HG03469 (cell line): ENCODE data around the gene FREM1.

Experiments used
- ATAC-seq: cut with Tn5 transposase; IDR thresholded peaks from one replicate; pipeline ENCODE4 v1.9.1; 2021; ENCODE audit warnings: mild to moderate bottlenecking, moderate library complexity, moderate number of reproducible peaks; ENCODE audit not compliant: unreplicated experiment

Gene FREM1

DNA sequence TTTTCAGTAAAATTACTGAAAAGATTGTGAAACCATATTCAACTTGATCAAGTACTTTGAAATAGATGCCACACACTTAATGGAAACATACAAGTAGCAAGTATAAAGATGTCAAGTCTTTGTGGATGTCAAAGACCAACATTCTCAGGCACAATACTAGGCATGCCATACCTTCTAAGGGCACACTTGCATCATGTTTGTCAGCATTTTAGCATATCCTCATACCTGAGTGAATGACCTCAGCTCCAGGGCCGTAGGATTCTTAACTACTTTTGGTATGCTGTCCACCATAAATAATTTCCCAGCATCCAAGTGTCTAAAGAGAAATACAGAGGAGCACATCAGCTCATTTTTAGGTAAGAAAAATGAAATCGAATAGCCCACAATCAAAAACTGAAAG lies 86.4 kb downstream of the FREM1 start:
- no peak for ATAC-seq

DNA sequence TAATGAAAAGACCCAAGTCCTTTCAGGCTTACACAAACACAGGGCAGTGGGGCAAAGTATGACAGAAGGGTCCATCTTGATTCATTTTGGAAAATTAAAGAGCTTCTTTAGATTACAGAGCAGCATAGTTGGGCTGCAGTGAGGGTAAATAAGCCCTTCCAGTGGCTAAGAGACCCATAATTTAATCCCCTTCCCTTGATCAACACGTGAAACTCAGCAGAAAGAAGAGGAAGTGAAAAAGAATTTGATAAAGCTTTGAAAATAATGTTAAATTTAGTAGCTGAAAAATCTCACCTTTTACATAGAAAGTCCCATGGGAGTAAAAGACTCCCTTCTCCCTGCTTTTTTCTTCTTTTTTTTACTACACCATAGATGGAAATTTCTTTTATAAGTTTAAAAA lies 87.6 kb downstream of the FREM1 start:
- no peak for ATAC-seq

DNA sequence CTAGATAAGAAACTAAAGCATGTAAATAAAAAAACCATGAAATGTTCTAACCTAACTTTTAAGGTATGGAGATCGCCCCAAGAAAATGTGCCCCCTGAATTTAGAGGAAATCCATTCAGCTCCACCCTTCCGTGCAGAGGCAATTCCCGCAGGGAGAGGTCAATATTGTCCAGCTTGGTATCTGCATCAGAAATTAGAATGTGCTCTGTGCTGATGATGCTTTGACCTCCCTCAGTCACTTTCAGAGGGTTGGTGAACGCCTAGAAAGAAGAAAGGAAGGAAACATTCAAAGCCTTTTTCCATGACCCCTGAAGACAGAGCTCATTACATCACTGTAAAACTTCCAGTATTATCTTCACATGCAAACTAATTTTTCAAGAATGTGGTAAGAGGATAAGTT lies 91.0 kb downstream of the FREM1 start:
- ATAC-seq: no peak

DNA sequence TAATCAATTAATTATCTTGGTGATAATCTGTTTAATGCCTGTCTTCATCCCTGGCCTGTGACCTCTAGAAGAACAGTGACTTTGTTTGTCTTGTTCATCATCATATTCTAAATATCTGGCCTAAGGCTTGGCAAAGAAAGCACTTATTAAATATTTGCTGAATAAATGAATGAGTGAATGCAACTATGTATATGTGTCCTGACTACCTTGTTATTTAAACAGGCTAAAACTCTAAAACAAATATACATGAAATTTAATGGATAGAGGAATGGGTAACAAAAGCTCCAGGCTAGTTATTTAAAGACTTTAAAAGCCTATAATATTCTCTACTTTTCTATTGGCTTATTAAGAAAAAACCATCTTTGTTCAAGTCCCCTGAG lies 96.0 kb downstream of the FREM1 start:
- no peak for ATAC-seq

DNA sequence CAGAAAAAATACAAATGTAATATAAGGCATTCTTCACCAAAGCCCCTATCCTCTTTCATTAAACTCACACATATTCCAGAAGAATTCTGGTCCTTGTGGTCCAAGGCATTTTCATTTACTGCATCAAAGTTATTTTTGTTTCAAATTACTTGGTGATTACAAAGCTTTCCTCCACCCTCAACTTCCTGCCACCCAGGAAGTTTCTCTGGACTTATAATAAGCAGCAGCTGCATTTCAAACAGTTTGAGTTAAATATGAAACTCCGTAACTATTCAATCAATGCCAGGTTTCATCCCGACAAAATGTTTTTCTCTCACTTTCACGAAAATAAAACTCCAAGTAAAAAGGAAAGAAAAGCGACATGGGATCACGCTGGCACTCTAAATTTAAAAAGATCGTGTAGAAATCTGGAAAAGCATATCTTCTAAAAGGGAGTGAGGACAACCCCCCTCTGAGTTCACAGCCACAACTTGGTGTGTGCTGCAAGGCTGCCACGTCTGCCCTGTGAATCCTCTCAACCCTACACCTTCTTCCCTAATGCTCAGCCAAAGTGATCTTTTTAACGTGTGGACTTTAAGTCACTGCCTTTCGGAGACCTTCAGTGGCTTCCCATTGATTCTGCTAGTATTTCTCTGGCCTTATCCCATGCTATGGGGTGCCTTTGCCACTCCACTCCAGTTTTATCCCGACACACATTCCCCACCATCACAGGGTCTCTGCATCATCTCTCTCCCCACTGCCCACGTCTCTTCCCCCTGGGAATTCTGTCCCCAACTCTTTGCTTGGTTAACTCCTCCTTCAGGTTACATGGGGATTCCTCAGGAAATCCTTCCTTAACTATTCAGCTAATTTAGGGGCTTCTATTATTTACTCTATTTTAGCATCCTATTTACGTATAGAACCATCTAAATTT lies 96.6 kb downstream of the FREM1 start:
- no peak for ATAC-seq

DNA sequence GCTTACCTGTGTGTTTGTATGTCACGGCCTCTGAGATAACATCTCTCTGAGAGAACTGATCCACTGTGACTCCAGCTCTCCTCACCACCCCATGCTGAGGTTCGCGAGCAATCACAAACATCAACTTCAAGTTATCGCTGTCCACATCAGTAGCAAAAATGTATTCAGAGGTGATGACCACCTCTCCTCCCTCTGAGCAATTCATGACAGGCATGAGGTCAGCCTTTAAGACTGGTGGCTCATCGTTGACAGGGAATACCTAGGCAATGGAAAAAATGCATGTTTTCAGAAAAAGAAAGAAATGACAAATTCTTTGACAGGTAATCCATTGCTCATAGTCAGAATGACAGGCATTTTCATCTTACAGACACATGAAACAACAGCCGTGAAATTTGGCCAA lies 97.4 kb downstream of the FREM1 start:
- no peak for ATAC-seq

DNA sequence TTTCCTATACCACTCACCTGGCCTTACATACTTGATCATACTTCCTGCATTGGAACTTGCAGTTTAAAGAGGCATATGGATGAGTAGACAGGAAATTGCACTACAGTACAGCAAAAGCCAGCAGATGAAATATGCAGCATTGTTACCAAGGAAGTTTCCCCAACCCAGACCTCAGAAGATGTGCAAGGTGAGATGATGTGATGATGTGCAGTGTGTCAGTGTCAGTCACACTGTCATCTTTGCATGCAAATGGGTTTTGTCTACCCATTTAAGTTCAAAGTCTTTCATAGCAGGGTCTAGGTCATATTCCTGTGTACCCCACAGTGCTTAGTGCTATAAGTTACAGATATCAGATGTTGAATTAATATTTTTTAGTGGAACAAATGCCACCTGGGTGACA lies 98.4 kb downstream of the FREM1 start:
- no peak for ATAC-seq

DNA sequence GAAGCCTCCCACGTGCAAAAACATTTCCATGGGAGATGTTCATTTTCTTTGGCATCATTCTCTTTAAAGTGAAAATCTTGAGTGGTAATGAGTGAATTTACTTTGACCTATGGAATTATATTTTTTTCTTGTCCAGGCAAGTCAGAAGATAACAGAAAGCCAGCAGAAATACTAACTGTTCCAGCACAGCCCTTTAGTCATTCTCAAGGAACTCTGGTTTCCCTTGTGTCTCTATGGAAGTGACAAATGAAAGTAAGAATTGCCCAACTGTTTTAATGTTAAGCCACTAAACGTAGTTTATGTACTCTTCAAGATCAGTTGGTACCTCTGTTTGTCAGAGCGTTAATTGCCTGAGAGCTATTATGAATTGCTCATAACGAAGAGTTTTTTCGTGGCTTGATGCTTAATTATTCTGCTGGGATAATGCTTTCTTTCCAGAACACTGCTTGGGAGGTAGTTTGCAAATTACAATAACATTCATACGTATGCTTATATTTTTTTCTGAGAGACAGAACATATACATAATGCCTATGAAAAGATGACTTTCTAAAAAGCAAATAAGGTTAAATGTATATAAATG lies 103.2 kb downstream of the FREM1 start:
- no peak for ATAC-seq

DNA sequence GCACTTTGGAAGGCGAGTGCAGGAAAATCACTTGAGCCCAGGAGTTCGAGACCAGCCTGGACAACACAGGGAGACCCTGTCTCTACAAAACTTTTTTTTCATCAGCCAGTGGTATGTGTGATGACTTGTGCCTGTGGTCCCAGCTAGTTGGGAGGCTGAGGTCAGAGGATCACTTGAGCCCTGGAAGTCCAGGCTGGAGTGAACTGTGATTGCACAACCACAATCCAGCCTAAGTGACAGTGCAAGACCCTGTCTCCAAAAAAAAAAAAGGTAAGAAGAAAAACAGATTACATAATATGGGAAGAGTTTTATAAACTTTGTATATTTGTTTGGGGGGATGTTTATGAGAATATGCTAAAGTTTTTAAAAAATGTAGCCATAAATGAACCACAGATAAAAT lies 111.2 kb downstream of the FREM1 start:
- ATAC-seq: no peak

DNA sequence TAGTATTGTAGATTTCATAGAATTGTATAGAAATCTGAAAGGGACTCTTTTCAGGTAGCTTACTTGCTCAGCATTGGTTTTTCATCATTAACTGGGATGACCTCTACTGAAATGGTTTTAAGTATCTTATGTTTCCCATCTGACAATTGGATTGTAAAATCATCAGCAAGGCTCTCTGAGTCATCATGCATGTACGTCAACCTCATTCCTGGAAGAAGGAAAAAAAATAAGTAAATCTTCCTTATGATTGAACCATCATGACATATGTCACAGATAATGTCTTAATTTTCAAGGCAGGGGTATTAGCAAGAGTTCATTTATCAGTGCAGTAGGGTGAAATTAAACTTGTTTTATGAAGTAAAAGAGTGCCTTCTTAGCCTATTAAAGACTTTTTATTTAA lies 112.8 kb downstream of the FREM1 start:
- no peak for ATAC-seq

DNA sequence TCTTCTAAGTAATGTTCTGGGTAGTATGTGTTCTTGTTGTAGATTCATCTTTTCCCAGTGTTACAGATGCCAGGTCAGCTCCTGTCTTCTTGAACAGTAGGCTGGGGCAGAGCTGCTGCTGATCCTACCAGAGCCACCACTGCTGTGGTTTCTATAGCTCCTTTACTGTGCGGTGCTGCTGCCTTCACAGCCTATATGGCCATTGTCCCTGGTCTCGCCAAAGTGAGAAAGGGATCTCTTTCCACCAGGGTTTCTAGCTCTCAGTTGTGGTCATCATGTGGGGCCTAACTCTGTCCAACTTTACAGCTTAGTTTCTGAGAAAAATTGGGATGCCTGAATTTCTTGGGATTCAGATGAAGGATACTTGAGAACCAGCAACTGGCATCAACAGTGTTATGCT lies 116.8 kb downstream of the FREM1 start:
- ATAC-seq: no peak

DNA sequence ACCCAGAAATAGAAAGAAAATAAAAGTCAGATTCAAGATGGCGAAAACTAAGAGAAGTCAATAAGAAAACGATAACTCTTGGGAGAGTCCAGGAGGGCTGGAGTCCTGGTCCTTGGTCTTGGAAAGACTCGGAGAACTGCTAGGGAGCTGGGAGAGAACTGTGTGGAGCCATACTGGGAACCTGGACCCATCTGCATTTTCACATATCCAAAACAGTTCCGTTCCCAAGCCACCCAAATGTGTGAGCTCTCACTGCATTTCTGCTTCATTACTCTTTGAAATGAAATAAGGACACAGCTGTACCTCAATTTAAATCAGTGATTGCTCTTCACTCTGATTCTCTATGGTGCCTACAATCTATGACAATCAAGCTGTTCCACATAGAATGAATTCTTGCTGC lies 119.6 kb downstream of the FREM1 start:
- ATAC-seq: no peak

DNA sequence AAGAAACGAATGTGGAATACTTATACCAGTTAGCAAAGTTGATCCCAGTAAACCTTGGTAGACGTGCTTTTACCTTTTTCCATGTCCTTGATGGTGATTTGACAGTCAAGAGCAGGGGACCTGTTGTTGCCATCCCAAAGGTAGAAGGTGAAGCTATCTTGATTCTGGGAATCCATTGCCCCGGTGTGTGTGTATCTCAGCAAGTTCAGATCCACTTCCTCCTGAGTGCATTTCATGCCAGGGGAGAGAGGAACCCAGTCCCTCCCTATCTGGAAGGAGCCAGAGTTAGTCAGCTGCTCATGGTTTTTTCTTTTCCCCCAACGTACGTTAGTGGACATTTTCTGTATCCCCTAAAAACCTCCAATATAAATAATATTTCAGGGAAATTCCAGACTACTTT lies 121.4 kb downstream of the FREM1 start:
- no peak for ATAC-seq

DNA sequence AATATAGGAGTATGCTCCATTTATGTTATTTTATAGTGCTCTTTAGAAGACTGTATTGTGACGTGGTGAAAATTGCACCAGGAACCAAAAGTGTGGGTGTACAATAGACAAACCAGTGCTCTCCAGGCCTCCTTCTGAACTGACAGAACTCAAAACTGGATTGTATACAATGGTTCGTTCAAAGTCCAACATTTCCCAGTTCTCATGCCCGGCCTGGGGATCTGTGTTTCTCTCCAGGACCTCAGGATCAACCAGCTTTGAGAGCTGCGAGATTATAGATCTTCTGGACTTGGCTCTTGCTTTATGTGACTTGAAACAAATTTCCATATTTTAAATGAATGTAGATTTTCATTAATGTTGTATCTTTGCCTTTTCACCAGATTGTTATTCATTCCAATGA lies 126.9 kb downstream of the FREM1 start:
- no peak for ATAC-seq

DNA sequence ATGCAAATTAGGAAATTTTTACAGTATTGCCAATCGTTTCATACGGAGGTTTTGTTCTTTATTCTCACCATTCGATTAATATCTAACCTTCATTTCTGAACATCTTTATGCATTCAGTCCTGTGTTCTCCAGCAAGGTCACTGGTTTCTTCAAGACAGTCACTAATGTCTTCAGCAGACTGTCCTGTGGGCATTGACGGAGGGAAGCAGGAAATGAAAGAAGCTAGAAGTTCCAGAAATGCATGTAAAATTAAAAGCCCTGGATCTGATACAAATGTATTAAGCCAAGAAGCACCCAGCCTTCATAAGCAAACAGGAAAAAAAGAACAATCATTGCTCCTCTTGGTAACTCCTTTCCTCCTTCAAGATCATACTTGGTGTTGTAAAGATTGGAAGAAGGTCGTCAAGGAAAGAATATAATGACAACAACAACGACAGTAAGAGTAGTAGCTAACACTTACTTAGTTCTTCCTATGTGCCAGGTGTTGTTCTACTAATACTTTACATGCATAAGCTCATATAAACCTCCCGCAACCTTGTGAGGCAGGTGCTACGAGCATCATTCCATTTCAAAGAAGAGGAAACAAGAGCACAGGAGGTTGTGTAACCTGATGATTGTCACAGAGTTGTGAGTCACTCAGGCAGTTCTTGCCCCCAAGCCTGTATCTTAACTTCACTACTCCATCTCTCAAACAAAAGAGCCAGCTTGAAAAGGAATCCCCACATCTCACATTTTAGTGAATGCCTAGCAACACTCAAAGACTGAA lies 127.8 kb downstream of the FREM1 start:
- no peak for ATAC-seq

DNA sequence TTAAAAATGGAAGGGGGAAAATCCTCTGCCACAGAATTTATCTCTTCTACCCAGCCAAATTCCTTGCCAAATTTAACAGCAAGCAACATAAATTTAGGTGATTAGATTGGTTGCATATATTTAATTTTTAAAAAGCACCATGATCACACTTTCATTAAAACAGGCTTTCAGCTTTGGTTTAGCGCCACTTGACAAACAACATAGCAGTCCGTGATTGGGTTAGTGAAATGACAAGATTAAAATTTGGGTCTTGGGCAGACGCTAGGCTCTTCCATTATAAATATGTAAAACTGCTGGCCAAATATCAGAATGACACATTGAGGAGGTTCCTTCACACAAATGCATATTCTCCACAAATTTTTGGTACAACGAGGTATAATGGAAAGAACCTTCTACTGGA lies 129.5 kb downstream of the FREM1 start:
- ATAC-seq: no peak

DNA sequence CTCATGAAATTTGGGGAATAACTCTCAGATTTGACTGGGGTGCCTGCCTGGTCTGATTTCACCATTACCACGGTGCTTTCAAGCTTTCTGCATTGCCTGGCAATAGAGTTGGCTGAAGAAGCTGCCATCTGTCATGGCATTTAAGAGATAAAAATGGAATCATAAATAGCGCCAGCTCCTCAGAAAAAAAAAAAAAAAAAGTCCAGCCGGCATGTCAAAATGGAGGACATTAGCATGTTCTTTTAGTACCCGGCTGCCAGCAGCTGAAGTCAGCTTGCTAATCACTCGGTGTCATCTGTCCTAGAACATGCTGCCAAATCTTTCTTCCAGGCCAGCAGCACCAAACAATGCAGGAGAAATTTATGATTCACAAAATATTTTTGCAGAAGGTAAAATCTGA lies 130.0 kb downstream of the FREM1 start:
- no peak for ATAC-seq

DNA sequence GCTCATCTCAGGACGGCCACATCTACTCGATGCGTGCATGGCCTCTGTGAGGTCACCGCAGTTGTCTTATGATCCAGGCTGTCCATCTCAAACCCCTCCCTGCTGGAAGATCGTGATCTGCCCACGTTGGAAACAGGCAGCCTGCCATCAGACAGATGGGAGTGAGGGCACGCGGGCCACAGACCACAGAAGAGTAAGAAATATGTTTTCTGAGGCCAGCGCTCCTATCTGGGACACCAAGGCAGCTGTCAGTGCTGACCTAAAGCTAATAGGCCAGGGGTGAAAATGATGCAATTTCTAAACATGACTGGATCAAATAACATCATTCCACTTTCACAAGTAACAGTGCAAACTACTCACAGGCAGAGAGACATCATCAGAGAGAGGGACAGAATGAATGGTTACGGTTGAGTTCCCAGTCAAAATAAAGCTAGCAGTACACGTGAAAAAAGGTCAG lies 130.6 kb downstream of the FREM1 start:
- no peak for ATAC-seq

DNA sequence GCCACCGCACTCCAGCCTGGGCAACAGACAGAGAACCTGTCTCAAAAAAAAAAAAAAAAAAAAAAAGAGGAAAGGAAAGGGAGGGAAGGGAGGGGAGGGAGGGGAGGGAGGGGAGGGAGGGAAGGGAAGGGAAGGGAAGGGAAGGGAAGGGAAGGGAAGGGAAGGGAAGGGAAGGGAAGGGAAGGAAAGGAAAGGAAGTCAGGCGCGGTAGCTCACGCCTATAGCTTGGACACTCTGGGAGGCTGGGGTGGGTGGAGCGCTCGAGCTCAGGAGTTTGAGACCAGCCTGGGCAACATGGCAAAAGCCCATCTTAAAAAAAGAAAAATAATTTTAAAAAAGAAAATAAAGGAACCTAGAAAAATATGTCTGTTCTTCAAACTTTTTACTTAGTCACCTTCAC lies 131.7 kb downstream of the FREM1 start:
- ATAC-seq: no peak

DNA sequence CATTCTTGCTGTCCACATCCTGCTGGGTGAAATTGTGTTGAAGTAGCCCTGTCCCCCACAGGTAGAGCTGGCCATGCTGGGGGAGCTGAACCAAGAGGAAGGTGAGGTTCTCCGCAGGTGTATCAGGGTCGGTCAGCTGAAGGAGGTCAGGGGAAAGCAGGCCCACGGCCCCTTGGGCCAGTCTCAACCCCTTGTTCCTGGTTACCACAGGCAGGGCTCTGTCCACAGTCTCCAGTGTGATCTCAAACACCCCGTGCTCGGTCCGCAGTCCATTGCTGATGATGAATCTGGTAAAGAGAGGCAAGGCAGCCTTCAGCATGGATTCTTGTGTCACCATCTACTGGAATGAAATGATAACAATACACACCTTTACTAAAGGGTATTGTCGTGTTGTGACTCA lies 134.3 kb downstream of the FREM1 start:
- no peak for ATAC-seq

DNA sequence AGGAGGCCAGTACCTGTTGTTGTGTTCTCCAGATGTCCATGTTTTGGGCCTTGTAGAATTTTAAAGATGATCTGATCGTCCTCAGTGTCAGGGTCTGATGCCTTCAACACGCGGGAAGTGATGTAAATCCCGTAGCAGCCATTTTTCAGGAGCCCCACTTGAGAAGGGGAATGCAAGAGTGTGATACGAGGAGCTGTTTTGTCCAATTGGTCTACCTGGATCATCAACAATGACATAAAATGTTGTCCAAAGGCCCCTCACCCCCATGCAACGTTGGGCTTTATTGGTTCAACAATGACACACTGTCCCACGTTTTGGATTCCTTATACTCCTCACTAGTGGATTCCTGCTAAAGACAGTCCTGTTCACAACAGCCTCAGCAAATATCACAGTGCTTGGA lies 139.6 kb downstream of the FREM1 start:
- no peak for ATAC-seq

DNA sequence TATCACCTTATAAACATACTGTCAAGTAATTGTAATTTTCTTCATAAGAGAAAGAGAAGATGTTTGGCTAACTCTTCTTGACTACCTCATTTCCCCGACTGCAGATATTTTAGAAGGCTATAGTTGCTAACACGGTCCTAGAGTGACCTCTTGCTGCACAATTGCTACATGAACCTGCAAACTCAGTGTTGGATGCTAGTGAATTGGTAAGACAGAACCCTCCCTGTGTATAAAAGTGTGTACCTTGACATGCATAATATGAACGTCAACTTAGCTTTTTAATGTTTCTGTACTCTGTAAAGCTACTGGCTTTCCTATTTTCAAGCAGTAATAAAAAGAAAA lies 141.0 kb downstream of the FREM1 start:
- ATAC-seq: no peak
